ENCODE data around the gene GGTLC2.

- no peak for TF ChIP-seq CTCF (conservative IDR thresholded peaks at IDR 0.05; ENCODE audit: low read depth, low read length)
- TF ChIP-seq EZH2 (IDR thresholded peaks at IDR 0.05; ENCODE audit: low read length, unreplicated experiment) = no peak
- no peak for TF ChIP-seq EZH2phosphoT487 (IDR thresholded peaks at IDR 0.05; ENCODE audit: borderline replicate concordance, low read length)
Measured at GRCh38 chr22:22604326-22605073, 39.9 kb upstream of the GGTLC2 start.
